D721Med (cell line): ENCODE results near the gene SLC4A8.

Source experiments
- DNase-seq: peaks from one replicate; pipeline ENCODE4 v3.0.0; 2011; ENCODE audit warnings: low spot score; ENCODE audit not compliant: insufficient read length
- FAIRE-seq: peaks from 2 replicates; lab custom pipeline; 2011; peaks lifted over from hg19 to GRCh38; lab: Jason Lieb, UNC
- CTCF ChIP-seq: IDR thresholded peaks from 2 replicates; pipeline ENCODE4 v1.5.1; 2012; ENCODE audit warnings: mild to moderate bottlenecking, control low read depth; ENCODE audit not compliant: insufficient read depth; ENCODE audit errors: missing control alignments

Gene SLC4A8

DNA sequence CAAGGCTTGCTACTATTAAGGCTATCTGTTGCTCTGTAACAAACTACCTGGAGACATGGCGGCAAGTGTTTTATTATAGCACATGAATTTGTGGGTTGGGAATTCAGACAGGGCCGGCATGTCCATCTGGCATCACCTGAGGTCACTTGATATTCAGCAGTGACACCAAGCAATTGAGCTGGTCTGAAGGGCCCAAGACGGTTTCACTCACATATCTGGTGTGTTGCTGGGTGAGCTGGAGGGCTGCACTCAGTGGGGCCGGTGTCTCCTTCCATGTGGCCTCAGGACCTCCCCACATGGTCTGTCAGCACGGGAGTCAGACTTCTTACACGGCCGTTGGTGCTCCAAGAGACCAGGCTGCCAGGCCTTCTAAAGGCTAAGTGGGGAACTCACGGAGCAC is 114.0 kb downstream of the SLC4A8 start:
- no peak for FAIRE-seq
- DNase-seq: no peak
- no peak for TF ChIP-seq CTCF

- no peak for FAIRE-seq
- TF ChIP-seq CTCF: no peak
- DNase-seq: no peak
Observed at GRCh38 chr12:51540996-51541395, 116.4 kb downstream of the SLC4A8 start.

- DNase-seq (no peak), FAIRE-seq (no peak)
Observed at GRCh38 chr12:51546097-51546496, 121.5 kb downstream of the SLC4A8 start.

GRCh38 chr12:51547606-51548005 is 123.0 kb downstream of the SLC4A8 start:
- FAIRE-seq: no peak
- no peak for DNase-seq
- no peak for TF ChIP-seq CTCF

More at GRCh38 chr12:51546097-51546496, 121.5 kb downstream of the SLC4A8 start:
- no peak for TF ChIP-seq CTCF

- no peak for FAIRE-seq
- no peak for TF ChIP-seq CTCF
Observed at GRCh38 chr12:51548241-51548640, 123.6 kb downstream of the SLC4A8 start.

GRCh38 chr12:51549637-51550036 is 125.0 kb downstream of the SLC4A8 start:
- TF ChIP-seq CTCF: no peak
- no peak for FAIRE-seq
- DNase-seq: no peak

More at GRCh38 chr12:51548241-51548640, 123.6 kb downstream of the SLC4A8 start:
- no peak for DNase-seq
